Stomach (tissue), 9 donors: Measurements from ENCODE around the gene CCDC158. TPM values are rescaled to one million over a fixed set of nuclear protein-coding genes. Genes with fewer than 3 reads are reported as not detected.
"Not testable (repeated sequence)": the region's sequence is repeated elsewhere in the genome, so short reads cannot be mapped to it uniquely, and the experiment has no call there.

ENCODE experiments used
- DNase-seq, 2 donors: peaks; one replicate each; pipeline versions ENCODE4 v3.0.0 to v3.0.0-alpha.2; 2013 to 2019
- H3K27ac ChIP-seq, 5 donors: fragments of 200-600 bp in 4 of 5; sonication (generic) in 4 of 5; one replicate each; pipeline ENCODE4 v1.5.1; 2013 to 2019; ENCODE audit warnings: mild to moderate bottlenecking in 1 of 5, moderate library complexity in 1 of 5
- H3K27me3 ChIP-seq, 3 donors: fragments of 200-600 bp; sonication (generic); one replicate each; pipeline ENCODE4 v1.5.1; 2017 to 2019; ENCODE audit warnings: mixed run types in 1 of 3
- H3K36me3 ChIP-seq, 4 donors: fragments of 200-600 bp; sonication (generic); 1 replicate in 3 of 4; 2 replicates in 1 of 4; pipeline ENCODE4 v1.5.1; 2016 to 2019
- H3K4me1 ChIP-seq, 4 donors: fragments of 200-600 bp; sonication (generic); one replicate each; pipeline ENCODE4 v1.5.1; 2016 to 2019
- H3K4me3 ChIP-seq, 4 donors: fragments of 200-600 bp; sonication (generic) in 3 of 4; one replicate each; pipeline ENCODE4 v1.5.1; 2016 to 2019; ENCODE audit warnings: mild to moderate bottlenecking in 1 of 4
- H3K9me3 ChIP-seq, 4 donors: fragments of 200-600 bp; sonication (generic); one replicate each; pipeline ENCODE4 v1.5.1; 2016 to 2019
- CTCF ChIP-seq, 7 experiments: fragments of 450-650 bp in 4 of 7; fragments of 200-600 bp in 3 of 7; sonication (generic) in 3 of 7; IDR thresholded peaks; one replicate each; pipeline ENCODE4 v1.5.1; 2016 to 2019; ENCODE audit warnings: antibody characterized with exemption in 7 of 7, control low read depth in 2 of 7, mild to moderate bottlenecking in 1 of 7
- EP300 ChIP-seq: sonication (generic); formaldehyde crosslinking; IDR thresholded peaks from one replicate; pipeline ENCODE4 v1.6.1; 2017; ENCODE audit warnings: antibody characterized with exemption
- POLR2A ChIP-seq, 4 donors: fragments of 450-650 bp; IDR thresholded peaks; one replicate each; pipeline ENCODE4 v1.6.1; 2016; ENCODE audit warnings: antibody characterized with exemption in 4 of 4, control low read depth in 2 of 4, mild to moderate bottlenecking in 1 of 4, moderate library complexity in 1 of 4
- POLR2AphosphoS5 ChIP-seq, 3 donors: sonication (generic); formaldehyde crosslinking; IDR thresholded peaks; one replicate each; pipeline ENCODE4 v1.6.1; 2016; ENCODE audit warnings: antibody characterized with exemption in 3 of 3
- WGBS, 5 donors: extraction: QIAGEN DNeasy Blood & Tissue Kit in 3 of 5; methylation state at CpG; one replicate each; pipeline versions ENCODE4 v1.1.5 to v1.1.7; 2013 to 2018; 5-methylcytosine and 5-hydroxymethylcytosine counted together
- intact Hi-C: fragments of 100-400 bp; cut with DNase I; formaldehyde crosslinking; loops from one replicate; pipeline ENCODE4 v1.15.1; 2023; ENCODE audit warnings: low total_unique reads
- polyA plus RNA-seq, 3 donors: library from polyadenylated mRNA; stranded (reverse); fragments of 200-250 nt; gene quantifications; one replicate each; pipeline ENCODE4 v1.2.3, GENCODE V29; 2013
- total RNA-seq, 5 donors: library from RNA; depleted of rRNA; stranded (reverse); fragments of >200 nt; gene quantifications; one replicate each; pipeline versions ENCODE4 v1.1.0 to v1.2.3, GENCODE V29; 2014 to 2016
- donor health status: healthy with polysubstance abuse.
- donor health status: Bipolar disorder and iron deficiency.
- donor health status: healthy.

CCDC158 gene
- total and polyA plus RNA-seq, 8 donors = 0.73 TPM; not detected in 7

- H3K9me3 ChIP-seq = peaks cover 0 to 17% (median 16%) of the 10 kb centered on the region in 4 donors
- no peak overlapping the region for H3K4me3 ChIP-seq
- H3K27ac ChIP-seq = no peak overlapping the region
- intact Hi-C loops = no loop called here
- 67 to 76% (median 68%) methylated on average over 11 of the region's 11 CpGs for WGBS, 5 donors
- no peaks in the 10 kb centered on the region for H3K4me1 ChIP-seq
- TF ChIP-seq POLR2A (IDR thresholded peaks at IDR 0.05) = no peak
- DNase-seq = peak in 1 of 2 donors; percentile 46
- no peaks in the 10 kb centered on the region for H3K36me3 ChIP-seq
- no peaks in the 10 kb centered on the region for H3K27me3 ChIP-seq
These were observed 38.4 kb upstream of the CCDC158 start for GRCh38 chr4:76459291-76459723.

DNA sequence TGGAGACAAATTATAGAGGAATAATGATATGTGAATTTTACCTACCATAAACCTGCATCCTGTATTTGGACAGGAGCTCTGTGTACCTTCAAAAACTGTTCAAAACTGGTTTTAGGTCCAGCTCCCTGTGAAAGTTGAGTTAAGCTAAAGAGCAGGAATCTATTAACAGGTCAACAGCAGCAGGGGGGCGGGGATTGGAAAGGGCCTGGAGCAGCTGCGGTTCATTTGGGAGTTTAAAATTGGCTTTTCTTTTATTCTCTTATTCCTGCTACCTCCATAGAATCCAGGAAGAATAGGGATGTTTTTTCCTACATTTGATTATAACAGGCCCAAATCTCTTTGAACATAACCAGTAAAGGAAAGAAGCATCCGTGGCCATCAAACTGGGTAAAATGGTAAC, 37.9 kb upstream of the CCDC158 start:
- intact Hi-C loops = no loop called here
- no peak overlapping the region for H3K4me3 ChIP-seq
- no peaks in the 10 kb centered on the region for H3K27me3 ChIP-seq
- no peak overlapping the region for H3K27ac ChIP-seq
- 66 to 81% (median 72%) methylated on average over 3 of the region's 3 CpGs for WGBS, 5 donors
- no peak for TF ChIP-seq CTCF (IDR thresholded peaks at IDR 0.05)
- no peak for TF ChIP-seq POLR2A (IDR thresholded peaks at IDR 0.05)
- no peak for TF ChIP-seq EP300
- no peak for TF ChIP-seq POLR2AphosphoS5 (IDR thresholded peaks at IDR 0.05)
- peak in 1 of 2 donors; percentile 28 for DNase-seq
- no peaks in the 10 kb centered on the region for H3K4me1 ChIP-seq
- H3K9me3 ChIP-seq = peaks cover 0 to 12% (median 12%) of the 10 kb centered on the region in 4 donors
- no peaks in the 10 kb centered on the region for H3K36me3 ChIP-seq

DNA sequence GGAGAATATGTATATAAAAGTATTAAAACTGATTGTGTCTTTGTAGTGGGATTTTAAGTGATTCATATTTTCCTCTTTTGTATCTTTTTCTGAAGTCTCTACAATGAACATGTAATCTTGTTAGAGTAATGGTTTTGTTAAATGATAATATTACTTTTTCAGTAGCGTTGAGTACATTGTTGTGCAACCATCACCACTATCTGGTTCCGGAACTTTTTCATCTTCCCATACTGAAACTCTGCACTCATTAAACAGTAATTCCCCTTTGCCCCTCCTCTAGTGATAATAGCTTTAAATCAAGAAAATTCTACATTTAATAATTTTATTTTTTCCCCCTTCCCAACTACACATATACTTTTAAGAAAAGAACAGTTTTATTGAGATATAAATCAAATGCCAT, 37.4 kb upstream of the CCDC158 start:
- H3K4me3 ChIP-seq = no peak overlapping the region
- peaks cover 0 to 7% (median 6%) of the 10 kb centered on the region in 4 donors for H3K9me3 ChIP-seq
- no peak for TF ChIP-seq POLR2AphosphoS5 (IDR thresholded peaks at IDR 0.05)
- TF ChIP-seq CTCF (IDR thresholded peaks at IDR 0.05) = no peak
- no peak for TF ChIP-seq EP300
- TF ChIP-seq POLR2A (IDR thresholded peaks at IDR 0.05) = no peak
- no peaks in the 10 kb centered on the region for H3K27me3 ChIP-seq
- H3K27ac ChIP-seq = no peak overlapping the region
- DNase-seq = no peak
- intact Hi-C loops = no loop called here
- no peaks in the 10 kb centered on the region for H3K36me3 ChIP-seq
- 70 to 88% (median 78%) methylated on average over 2 of the region's 2 CpGs for WGBS, 5 donors
- no peaks in the 10 kb centered on the region for H3K4me1 ChIP-seq

- Histone ChIP-seq H3K27ac (no peak overlapping the region), H3K4me1 (no peaks in the 10 kb centered on the region), H3K4me3 (no peak overlapping the region), H3K27me3 (no peaks in the 10 kb centered on the region), H3K36me3 (no peaks in the 10 kb centered on the region), H3K9me3 (peaks cover 0 to 3% (median 2%) of the 10 kb centered on the region in 4 donors)
- DNase-seq = no peak
- intact Hi-C loops = no loop called here
- 74 to 89% (median 87%) methylated on average over 7 of the region's 7 CpGs for WGBS, 5 donors
- TF ChIP-seq POLR2A (IDR thresholded peaks at IDR 0.05) (no peak), CTCF (IDR thresholded peaks at IDR 0.05) (no peak), EP300 (no peak), POLR2AphosphoS5 (IDR thresholded peaks at IDR 0.05) (no peak)
These were observed 36.9 kb upstream of the CCDC158 start for GRCh38 chr4:76457885-76458284.

DNA sequence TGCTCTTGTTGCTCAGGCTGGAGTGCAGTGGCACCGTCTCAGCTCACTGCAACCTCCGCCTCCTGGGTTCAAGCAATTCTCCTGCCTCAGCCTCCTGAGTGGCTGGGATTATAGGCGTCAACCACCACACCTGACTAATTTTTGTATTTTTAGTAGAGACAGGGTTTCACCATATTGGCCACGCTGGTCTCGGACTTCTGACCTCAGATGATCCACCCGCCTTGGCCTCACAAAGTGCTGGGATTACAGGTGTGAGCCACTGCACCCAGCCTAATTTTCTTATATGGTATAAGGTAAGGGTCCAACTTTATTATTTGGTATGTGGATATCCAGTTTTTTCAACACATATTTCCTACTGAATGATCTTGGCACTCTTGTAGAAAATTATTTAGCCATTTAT, 33.1 kb upstream of the CCDC158 start:
- H3K4me3 ChIP-seq, H3K27me3 ChIP-seq, intact Hi-C loops, H3K9me3 ChIP-seq, H3K4me1 ChIP-seq, DNase-seq, H3K27ac ChIP-seq, H3K36me3 ChIP-seq: not testable (repeated sequence)
- WGBS, 5 donors = 86 to 96% (median 95%) methylated on average over 6 of the region's 6 CpGs
